ENCODE measurements around the gene MATN1.

Gene MATN1

DNA sequence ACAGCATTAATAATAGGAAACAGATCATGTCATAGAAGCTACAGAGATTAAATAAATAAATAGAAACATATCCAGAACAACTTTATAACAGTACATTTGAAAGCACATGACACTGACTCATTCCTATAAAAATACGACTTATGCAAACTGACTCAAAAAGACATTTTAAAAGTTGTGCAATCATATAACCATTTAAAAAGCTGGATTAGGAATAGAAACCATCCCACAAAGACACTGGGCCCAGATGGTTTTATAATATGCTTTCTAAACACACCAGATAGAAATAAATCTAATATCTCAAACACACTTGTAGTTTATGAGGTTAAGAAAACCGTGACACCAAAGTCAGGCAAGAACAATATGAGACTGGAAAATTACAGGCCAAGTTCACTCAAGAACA is 47.6 kb downstream of the MATN1 start:
- Histone ChIP-seq H3K4me3 (ENCODE audit: low read depth, low read length) (no peak overlapping the region), H3K27me3 (ENCODE audit: control insufficient read depth, insufficient read depth, low read length) (no peaks in the 10 kb centered on the region), H3K27ac (ENCODE audit: low read depth, low read length) (no peak overlapping the region), H3K36me3 (ENCODE audit: control insufficient read depth, insufficient read depth, low read length) (no peaks in the 10 kb centered on the region), H3K9ac (ENCODE audit: low read depth, low read length) (no peak overlapping the region), H3K9me3 (ENCODE audit: control insufficient read depth, insufficient read depth, low read length) (peaks cover 5% of the 10 kb centered on the region; the same call in 1 of the 2 replicates), H3K4me1 (ENCODE audit: control insufficient read depth, insufficient read depth, low read length) (no peaks in the 10 kb centered on the region)

DNA sequence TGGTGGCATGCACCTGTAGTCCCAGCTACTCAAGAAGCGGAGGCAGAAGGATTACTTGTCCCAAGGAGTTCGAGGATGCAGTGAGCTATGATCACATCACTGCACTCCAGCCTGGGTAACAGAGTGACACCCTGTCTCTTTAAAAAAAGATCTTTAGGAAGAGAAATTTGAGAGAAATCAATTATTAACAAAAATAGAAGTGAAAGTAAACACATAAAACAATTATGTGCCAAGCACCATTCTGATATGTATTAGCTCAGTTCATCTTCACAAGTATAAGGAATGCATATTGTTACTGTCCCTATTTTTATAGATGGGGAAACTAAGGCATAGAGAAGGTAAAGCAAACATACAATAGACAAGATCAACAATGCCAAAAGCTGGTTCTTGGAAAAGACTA is 48.1 kb downstream of the MATN1 start:
- H3K4me1 ChIP-seq (ENCODE audit: control insufficient read depth, insufficient read depth, low read length): no peaks in the 10 kb centered on the region
- no peak overlapping the region for H3K9ac ChIP-seq (ENCODE audit: low read depth, low read length)
- H3K9me3 ChIP-seq (ENCODE audit: control insufficient read depth, insufficient read depth, low read length): peaks cover 5% of the 10 kb centered on the region; the same call in 1 of the 2 replicates
- no peak overlapping the region for H3K4me3 ChIP-seq (ENCODE audit: low read depth, low read length)
- no peaks in the 10 kb centered on the region for H3K36me3 ChIP-seq (ENCODE audit: control insufficient read depth, insufficient read depth, low read length)
- no peaks in the 10 kb centered on the region for H3K27me3 ChIP-seq (ENCODE audit: control insufficient read depth, insufficient read depth, low read length)
- no peak overlapping the region for H3K27ac ChIP-seq (ENCODE audit: low read depth, low read length)

DNA sequence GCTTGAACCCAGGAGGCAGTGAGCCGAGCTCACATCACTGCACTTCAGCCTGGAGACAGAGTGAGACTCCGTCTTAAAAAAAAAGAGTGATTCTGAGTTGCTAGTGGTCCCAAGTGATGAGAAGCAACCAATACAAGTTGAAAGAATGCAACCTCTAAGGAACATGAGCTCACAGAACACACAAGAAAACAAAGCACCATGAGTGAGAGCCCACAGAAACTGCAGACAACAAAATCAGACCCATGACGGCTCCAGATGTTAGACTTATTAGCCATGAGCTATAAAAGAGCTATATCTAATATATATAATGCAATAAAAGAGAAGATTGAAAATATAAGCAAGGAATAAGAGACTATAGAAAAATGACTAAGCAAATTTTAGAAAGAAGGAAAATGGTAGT is 50.0 kb downstream of the MATN1 start:
- Histone ChIP-seq H3K9me3 (ENCODE audit: control insufficient read depth, insufficient read depth, low read length) (no peaks in the 10 kb centered on the region; the same call in 1 of the 2 replicates), H3K27ac (ENCODE audit: low read depth, low read length) (no peak overlapping the region), H3K4me3 (ENCODE audit: low read depth, low read length) (no peak overlapping the region), H3K36me3 (ENCODE audit: control insufficient read depth, insufficient read depth, low read length) (no peaks in the 10 kb centered on the region), H3K27me3 (ENCODE audit: control insufficient read depth, insufficient read depth, low read length) (no peaks in the 10 kb centered on the region), H3K4me1 (ENCODE audit: control insufficient read depth, insufficient read depth, low read length) (no peaks in the 10 kb centered on the region), H3K9ac (ENCODE audit: low read depth, low read length) (no peak overlapping the region)

DNA sequence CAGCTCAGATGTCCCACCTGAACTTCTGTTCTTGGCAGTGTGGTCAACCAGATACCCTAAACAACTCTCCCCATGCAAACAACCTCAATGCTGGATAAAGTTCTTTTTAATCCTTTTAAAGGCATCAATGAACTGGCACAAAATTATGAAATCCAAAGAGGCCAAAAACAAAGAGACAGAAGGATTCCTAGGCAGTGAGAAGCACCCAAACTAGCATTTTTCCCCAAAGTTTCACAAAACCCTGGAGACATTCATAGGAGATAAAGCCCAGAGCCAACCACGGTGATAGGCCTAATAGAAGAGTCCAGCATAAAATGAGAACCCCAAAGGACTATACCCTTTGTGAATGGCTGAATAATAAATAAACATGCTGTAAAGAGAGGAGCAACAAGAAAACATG is 50.7 kb downstream of the MATN1 start:
- no peak overlapping the region for H3K9ac ChIP-seq (ENCODE audit: low read depth, low read length)
- no peak overlapping the region for H3K27ac ChIP-seq (ENCODE audit: low read depth, low read length)
- H3K27me3 ChIP-seq (ENCODE audit: control insufficient read depth, insufficient read depth, low read length): no peaks in the 10 kb centered on the region
- no peaks in the 10 kb centered on the region for H3K36me3 ChIP-seq (ENCODE audit: control insufficient read depth, insufficient read depth, low read length)
- no peak overlapping the region for H3K4me3 ChIP-seq (ENCODE audit: low read depth, low read length)
- H3K9me3 ChIP-seq (ENCODE audit: control insufficient read depth, insufficient read depth, low read length): no peaks in the 10 kb centered on the region; the same call in 1 of the 2 replicates
- no peaks in the 10 kb centered on the region for H3K4me1 ChIP-seq (ENCODE audit: control insufficient read depth, insufficient read depth, low read length)

DNA sequence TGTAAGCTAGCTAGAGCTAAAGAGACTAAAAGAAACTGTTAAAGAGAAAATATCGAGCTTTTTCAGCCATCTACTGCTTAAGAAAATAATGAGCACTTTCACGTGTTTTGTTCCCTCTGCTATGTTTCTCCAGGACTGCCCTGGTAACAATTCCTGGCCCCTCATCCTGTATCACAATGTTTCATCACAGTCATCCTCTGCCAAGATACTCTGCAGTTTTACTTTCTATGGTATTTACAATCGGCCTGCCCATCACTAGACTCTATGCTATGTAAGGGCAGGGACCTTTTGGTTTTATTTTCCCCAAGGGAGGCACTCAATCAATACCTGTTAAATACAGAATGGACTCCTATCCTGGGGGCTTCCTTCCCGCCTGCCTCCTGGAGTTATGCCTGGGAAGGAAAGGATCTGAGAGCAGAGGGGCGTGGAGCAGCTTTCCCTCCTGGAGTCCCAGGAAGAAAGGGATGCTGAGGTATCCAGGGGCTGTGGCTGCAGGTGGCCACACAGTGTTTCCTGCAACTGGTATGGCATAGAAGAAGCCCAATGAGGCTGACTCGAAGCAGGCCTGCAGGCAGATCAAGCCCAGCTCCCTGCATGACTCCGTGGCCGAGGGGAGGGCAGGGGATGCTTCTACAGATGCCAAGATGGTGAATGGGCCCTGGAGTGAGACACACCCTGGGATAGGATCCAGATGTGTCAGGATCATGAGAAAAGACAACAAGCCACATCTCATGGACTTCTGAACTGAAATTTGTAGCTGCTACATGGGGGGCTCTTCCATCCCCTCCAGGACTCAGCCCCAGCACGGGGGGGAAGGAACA is 52.9 kb downstream of the MATN1 start:
- H3K4me3 ChIP-seq (ENCODE audit: low read depth, low read length): no peak overlapping the region
- no peaks in the 10 kb centered on the region; the same call in 1 of the 2 replicates for H3K4me1 ChIP-seq (ENCODE audit: control insufficient read depth, insufficient read depth, low read length)
- no peaks in the 10 kb centered on the region for H3K36me3 ChIP-seq (ENCODE audit: control insufficient read depth, insufficient read depth, low read length)
- H3K27me3 ChIP-seq (ENCODE audit: control insufficient read depth, insufficient read depth, low read length): no peaks in the 10 kb centered on the region
- no peak overlapping the region for H3K9ac ChIP-seq (ENCODE audit: low read depth, low read length)
- H3K9me3 ChIP-seq (ENCODE audit: control insufficient read depth, insufficient read depth, low read length): no peaks in the 10 kb centered on the region; the same call in 1 of the 2 replicates
- H3K27ac ChIP-seq (ENCODE audit: low read depth, low read length): no peak overlapping the region

DNA sequence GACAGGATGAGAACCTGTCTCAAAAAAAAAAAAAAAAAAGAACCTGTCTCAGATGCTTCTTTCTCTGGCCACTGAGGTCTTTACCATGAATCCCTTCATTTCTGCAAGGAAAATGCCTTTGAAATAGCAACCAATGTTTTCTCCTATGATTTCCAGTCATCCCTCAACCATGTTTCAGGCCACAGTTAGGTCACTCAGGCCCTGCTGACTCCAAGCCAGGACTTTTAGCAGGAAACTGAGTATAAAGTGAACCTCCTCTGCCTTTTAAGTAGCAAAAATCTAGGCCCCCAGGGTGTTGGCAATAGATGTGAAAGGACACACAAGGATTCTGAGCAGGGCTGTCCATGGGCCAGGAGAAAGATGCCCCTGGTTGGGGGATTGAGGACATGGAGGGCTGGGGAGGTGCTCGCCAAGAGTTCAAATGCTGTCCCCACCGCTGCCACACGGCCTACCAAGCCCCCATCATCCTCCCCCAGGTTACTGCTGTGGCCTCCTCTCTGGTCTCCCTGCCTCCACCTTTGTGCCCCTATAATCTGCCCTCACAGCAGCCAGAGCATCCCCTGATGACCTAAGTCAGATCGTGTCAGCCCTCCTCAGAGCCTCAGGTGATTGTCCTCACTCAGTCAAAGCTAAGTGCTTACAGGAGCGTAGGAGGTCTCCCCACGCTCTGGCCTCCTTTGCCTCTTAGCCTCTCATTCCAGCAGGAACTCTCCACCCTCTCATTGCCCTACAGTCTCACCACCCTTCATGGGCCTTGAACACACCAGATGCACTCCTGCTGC is 54.6 kb downstream of the MATN1 start:
- H3K9me3 ChIP-seq (ENCODE audit: control insufficient read depth, insufficient read depth, low read length): no peaks in the 10 kb centered on the region; the same call in 1 of the 2 replicates
- H3K4me3 ChIP-seq (ENCODE audit: low read depth, low read length): no peak overlapping the region
- H3K36me3 ChIP-seq (ENCODE audit: control insufficient read depth, insufficient read depth, low read length): no peaks in the 10 kb centered on the region
- no peak overlapping the region for H3K9ac ChIP-seq (ENCODE audit: low read depth, low read length)
- H3K4me1 ChIP-seq (ENCODE audit: control insufficient read depth, insufficient read depth, low read length): no peaks in the 10 kb centered on the region; the same call in 1 of the 2 replicates
- no peaks in the 10 kb centered on the region for H3K27me3 ChIP-seq (ENCODE audit: control insufficient read depth, insufficient read depth, low read length)
- H3K27ac ChIP-seq (ENCODE audit: low read depth, low read length): no peak overlapping the region

DNA sequence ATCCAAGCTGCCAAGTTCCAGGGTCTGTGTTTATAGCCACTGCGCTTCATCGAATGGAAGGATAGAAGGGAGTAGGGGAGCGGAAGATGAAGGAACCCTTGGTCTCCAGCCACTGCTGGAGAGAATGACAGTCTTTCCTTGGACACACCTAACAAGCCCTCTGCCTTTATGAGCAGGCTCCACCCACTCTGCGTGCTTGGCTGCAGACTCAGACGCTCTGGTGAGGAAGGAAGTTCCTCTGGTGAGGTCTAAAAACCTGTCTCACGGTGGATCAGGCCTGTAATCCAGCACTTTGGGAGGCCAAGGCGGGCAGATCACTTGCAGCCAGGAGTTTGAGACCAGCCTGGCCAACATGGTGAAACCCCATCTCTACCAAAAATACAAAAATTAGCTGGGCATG is 55.4 kb downstream of the MATN1 start:
- Histone ChIP-seq H3K36me3 (ENCODE audit: control insufficient read depth, insufficient read depth, low read length) (no peaks in the 10 kb centered on the region), H3K9ac (ENCODE audit: low read depth, low read length) (no peak overlapping the region), H3K4me3 (ENCODE audit: low read depth, low read length) (no peak overlapping the region), H3K4me1 (ENCODE audit: control insufficient read depth, insufficient read depth, low read length) (no peaks in the 10 kb centered on the region; the same call in none of the 2 replicates), H3K27me3 (ENCODE audit: control insufficient read depth, insufficient read depth, low read length) (no peaks in the 10 kb centered on the region), H3K9me3 (ENCODE audit: control insufficient read depth, insufficient read depth, low read length) (no peaks in the 10 kb centered on the region), H3K27ac (ENCODE audit: low read depth, low read length) (no peak overlapping the region)

DNA sequence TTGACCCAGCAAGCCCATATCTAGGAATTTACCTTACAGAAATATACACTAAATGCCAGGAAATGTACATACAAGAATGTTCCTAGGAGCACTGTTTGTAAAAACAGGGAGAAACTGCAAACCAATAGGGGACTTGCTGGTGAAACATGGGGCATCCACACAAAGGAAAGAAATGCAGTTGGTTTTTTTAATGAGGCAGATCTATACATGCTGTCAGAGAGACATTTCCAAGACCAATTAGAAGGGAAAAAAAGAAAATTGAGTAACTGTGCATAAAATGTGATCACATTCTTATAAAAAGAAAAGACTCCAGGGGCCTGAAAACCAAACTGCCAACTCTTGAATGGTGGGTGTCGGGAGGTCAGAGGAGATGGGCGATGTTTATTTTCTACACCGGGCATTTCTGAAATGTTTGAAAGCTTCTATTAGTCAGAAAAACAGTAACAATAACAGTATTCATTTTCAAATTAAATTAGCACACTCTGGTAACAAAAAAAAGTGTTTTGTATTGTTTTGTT is 56.6 kb downstream of the MATN1 start:
- H3K36me3 ChIP-seq (ENCODE audit: control insufficient read depth, insufficient read depth, low read length): no peaks in the 10 kb centered on the region
- no peak overlapping the region for H3K9ac ChIP-seq (ENCODE audit: low read depth, low read length)

DNA sequence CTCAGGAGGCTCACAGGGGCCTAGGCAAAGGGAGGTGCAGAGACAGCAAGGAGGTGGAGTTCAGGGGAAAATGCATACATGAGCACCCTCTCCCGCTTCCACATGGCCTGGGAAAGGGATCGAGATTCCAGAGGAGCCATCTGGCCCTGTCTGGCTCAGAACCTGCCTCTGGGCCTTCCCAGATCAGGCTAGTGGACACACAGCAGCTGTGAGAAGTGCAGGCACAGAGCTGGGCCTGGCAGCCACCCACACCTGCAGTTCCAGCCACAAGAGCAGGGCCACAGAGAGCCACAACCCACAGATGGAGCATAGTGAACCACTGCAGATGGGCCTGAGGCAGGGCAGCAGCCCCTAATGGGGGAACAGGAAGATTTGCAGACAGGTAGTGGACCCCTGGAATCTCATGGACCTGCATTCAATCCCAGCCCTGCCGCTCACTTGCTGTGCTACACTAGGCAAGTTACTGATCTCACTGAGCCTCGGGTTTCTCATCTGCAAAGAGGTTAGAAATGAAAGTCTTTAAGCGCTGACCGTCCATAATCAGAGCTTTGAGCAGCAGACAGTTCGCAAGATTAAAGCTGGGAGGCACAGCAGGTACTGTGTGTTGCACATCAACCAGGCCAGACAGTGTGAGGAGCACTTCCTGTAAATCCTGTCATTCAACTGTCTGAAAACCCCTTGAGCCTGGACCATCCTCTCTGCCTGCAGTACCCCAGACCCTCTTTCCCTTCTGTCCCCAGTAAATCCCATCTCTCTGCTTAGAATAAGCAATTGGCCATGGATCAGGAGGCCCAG is 58.0 kb downstream of the MATN1 start:
- no peaks in the 10 kb centered on the region for H3K9me3 ChIP-seq (ENCODE audit: control insufficient read depth, insufficient read depth, low read length)
- H3K4me1 ChIP-seq (ENCODE audit: control insufficient read depth, insufficient read depth, low read length): peaks cover 5% of the 10 kb centered on the region
- H3K27me3 ChIP-seq (ENCODE audit: control insufficient read depth, insufficient read depth, low read length): no peaks in the 10 kb centered on the region
- H3K9ac ChIP-seq (ENCODE audit: low read depth, low read length): no peak overlapping the region
- no peak overlapping the region for H3K4me3 ChIP-seq (ENCODE audit: low read depth, low read length)
- no peaks in the 10 kb centered on the region for H3K36me3 ChIP-seq (ENCODE audit: control insufficient read depth, insufficient read depth, low read length)
- H3K27ac ChIP-seq (ENCODE audit: low read depth, low read length): no peak overlapping the region

More for the DNA sequence above, 56.6 kb downstream of the MATN1 start:
- no peak overlapping the region for H3K4me3 ChIP-seq (ENCODE audit: low read depth, low read length)
- no peak overlapping the region for H3K27ac ChIP-seq (ENCODE audit: low read depth, low read length)
- no peaks in the 10 kb centered on the region for H3K9me3 ChIP-seq (ENCODE audit: control insufficient read depth, insufficient read depth, low read length)
- peaks cover 5% of the 10 kb centered on the region for H3K4me1 ChIP-seq (ENCODE audit: control insufficient read depth, insufficient read depth, low read length)
- no peaks in the 10 kb centered on the region for H3K27me3 ChIP-seq (ENCODE audit: control insufficient read depth, insufficient read depth, low read length)

DNA sequence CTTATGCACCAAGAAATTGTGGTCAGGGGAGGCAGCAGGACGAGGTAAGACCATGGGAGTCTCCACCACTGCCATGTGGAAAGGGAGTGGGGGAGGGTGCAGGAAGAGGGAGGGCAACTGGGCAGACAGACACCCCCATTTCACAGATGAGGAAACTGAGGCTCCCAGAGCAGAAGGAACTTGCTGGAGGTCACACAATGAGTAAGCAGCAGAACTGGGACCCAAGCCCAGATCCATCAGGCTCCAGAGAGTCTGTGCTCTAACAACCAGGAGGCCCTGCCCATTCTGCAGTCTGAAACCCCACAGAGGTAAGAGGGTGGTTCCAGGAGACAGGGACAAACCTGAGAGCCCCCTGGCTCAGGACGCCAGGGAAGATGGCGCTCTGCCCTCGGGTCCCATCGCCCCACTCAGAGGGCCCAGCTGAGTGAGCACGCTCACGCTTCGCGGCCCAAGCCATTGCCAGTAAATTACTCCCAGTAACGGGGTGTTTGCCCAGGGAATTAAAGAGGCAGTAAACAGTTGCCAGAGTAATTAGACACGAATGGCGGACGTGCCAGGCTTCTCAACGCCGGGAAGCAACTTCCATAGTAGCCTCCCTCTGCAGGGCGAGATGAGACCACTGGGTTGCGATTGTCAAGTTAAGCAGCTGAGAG is 59.2 kb downstream of the MATN1 start:
- Histone ChIP-seq H3K4me3 (ENCODE audit: low read depth, low read length) (no peak overlapping the region), H3K9me3 (ENCODE audit: control insufficient read depth, insufficient read depth, low read length) (no peaks in the 10 kb centered on the region), H3K36me3 (ENCODE audit: control insufficient read depth, insufficient read depth, low read length) (no peaks in the 10 kb centered on the region), H3K9ac (ENCODE audit: low read depth, low read length) (no peak overlapping the region), H3K4me1 (ENCODE audit: control insufficient read depth, insufficient read depth, low read length) (peaks cover 5% of the 10 kb centered on the region), H3K27ac (ENCODE audit: low read depth, low read length) (no peak overlapping the region), H3K27me3 (ENCODE audit: control insufficient read depth, insufficient read depth, low read length) (no peaks in the 10 kb centered on the region)
